Fibroblast of mammary gland (primary cell): Measurements from ENCODE around the gene COL15A1.

ENCODE experiments used
- DNase-seq: peaks from one replicate; pipeline ENCODE4 v3.0.0-alpha.2; 2010; ENCODE audit warnings: low read depth
- H3K4me3 ChIP-seq: 2 replicates; pipeline ENCODE4 v1.5.1; 2011; ENCODE audit warnings: low read depth, mild to moderate bottlenecking, low read length, moderate library complexity; ENCODE audit not compliant: control insufficient read depth
- TF ChIP-seq, protein P1 (sequence below): conservative IDR thresholded peaks from 2 replicates; pipeline ENCODE4 v1.5.1; 2011; ENCODE audit warnings: low read depth, low read length, inconsistent platforms; ENCODE audit not compliant: control insufficient read depth, insufficient read depth

COL15A1 gene

DNA sequence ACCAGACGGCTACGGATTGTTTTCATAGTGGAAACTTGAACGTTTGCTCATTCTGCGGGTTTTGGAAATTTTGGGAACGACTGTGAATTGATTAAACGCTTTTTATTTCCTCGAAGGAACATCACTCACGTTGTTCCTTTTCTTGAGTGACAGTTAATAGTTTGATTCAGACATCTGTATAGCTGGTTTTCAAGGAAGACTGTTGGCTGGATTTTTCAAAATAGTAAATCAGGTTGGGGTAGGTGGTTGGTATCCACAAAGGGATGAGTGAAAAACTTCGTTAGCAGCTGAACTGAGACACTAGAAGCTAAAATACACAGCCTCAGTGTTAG, 162.3 kb downstream of the COL15A1 start:
- H3K4me3 ChIP-seq, result peak overlapping the region; percentile 73
- DNase-seq, result no peak
- TF ChIP-seq, protein P1, sequence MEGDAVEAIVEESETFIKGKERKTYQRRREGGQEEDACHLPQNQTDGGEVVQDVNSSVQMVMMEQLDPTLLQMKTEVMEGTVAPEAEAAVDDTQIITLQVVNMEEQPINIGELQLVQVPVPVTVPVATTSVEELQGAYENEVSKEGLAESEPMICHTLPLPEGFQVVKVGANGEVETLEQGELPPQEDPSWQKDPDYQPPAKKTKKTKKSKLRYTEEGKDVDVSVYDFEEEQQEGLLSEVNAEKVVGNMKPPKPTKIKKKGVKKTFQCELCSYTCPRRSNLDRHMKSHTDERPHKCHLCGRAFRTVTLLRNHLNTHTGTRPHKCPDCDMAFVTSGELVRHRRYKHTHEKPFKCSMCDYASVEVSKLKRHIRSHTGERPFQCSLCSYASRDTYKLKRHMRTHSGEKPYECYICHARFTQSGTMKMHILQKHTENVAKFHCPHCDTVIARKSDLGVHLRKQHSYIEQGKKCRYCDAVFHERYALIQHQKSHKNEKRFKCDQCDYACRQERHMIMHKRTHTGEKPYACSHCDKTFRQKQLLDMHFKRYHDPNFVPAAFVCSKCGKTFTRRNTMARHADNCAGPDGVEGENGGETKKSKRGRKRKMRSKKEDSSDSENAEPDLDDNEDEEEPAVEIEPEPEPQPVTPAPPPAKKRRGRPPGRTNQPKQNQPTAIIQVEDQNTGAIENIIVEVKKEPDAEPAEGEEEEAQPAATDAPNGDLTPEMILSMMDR, result no peak

DNA sequence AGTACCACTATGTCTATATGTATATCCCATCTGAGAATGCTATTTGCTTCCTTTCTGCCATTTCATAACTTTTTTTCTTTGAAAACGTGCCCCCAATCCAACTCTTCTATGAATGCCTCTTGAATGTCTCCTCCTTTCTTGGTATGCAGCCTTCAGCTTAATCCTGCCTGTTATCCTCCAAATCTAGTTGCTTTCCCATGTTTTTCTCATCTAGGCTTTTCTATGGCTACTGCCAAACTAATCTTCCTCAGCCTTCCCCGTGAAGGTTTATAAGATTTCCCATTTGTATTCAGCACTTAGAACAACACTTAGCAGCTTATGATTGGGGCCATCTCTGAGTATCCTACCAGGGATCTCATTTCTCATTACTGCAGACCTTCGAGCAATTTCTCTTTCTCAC, 163.7 kb downstream of the COL15A1 start:
- TF ChIP-seq, protein P1, result no peak
- DNase-seq, result no peak
- H3K4me3 ChIP-seq, result no peak overlapping the region

DNA sequence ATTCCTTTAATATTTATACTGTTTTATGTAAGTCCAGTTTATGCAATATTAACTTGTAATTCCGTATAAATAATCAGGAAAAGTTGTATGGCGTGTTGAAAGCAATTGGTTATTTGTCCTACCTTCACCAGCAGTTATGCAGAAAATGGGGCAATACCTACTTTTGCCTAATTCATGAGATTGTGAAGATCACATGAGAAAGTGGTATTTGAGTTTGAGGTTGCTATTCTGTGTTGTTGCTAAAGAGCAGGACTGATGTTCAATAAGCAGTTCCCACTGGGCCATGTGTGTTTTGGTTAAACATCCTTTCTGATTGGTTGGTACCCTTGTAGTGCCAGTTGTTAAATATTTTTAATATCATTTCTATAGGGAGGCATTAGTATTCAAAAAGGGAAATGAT, 164.4 kb downstream of the COL15A1 start:
- H3K4me3 ChIP-seq, result no peak overlapping the region
- DNase-seq, result no peak
- TF ChIP-seq, protein P1, result no peak

DNA sequence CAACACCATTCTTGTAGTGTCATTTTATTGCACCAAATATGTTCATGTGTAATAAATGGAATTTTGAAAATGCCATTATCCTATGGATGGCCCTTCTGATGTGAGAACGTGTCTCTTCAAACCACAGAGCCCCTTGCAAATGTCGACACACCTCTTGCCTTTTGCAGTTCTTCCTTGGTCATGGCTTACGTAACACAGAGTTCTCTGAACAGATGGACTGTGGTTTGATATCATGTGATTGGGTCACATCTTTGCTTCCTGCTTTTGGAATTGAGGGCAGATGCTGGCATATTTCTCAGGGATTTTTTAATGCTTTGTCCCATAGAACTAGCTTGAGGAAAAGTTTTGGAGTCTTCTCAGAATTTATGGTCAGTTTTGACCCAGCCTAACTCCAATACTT, 165.8 kb downstream of the COL15A1 start:
- no peak overlapping the region for H3K4me3 ChIP-seq
- peak; percentile 85 for DNase-seq
- TF ChIP-seq, protein P1, result no peak

DNA sequence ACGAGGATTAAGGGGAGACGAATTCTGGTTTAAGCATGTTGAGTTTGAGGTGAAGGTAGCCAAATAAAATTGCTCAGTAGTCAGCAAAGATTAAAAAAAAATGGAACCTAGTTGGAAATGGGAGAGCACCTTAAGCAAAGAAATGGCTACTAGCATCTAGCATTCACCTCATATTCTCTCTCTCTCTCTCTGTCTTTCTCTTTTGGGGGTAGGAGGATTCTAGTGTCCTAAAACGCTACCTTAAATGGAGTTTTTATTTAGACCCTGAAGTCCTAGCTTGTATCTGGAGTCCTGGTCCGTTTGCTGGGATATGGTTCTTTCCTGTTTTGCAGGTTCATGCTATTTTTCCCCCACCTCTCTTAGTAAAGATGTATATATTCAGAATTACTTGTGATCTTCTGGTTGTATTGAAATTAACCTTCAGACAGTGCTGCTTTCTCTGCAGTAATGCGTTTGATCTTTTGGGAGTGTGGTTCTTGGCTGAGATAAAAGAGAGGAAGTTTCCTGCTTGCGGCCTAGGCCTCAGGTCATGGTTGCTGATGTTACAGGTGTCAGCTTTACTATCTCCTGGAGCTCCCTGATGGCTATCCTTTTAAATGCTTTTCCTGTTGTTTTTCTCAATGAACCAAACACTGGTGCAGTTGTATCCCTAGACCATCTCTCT, 169.2 kb downstream of the COL15A1 start:
- DNase-seq, result no peak
- TF ChIP-seq, protein P1, result no peak
- H3K4me3 ChIP-seq, result no peak overlapping the region

DNA sequence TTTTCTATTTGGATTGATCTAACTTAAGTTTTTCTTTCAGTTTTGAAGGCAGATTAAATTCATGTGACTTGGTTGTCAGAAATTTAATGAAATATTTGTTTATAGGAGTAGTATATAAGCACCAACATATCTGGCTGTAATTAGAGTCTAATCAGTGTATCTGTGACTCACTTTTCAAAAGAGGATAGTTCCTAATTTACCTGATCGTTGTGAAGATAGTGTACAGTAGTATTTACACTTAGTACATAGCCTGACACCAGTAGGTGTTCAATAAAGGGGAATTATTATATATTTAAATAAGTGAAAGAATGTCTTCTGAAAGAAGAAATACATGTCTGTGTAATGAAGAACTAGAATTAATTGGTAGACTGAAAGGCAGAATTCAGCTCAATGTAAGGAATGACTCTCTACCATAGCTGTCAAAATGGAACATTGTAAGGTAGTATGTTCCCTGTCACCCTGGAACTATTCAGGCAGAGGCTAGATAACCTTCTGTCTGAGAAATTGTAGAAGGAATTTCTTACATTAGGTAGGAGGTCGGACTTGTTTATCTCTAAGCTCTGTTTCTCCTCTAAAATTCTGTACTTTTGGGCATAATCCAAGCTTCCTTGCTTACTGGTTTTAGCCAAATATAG, 169.8 kb downstream of the COL15A1 start:
- TF ChIP-seq, protein P1, result no peak
- H3K4me3 ChIP-seq, result no peak overlapping the region
- no peak for DNase-seq

DNA sequence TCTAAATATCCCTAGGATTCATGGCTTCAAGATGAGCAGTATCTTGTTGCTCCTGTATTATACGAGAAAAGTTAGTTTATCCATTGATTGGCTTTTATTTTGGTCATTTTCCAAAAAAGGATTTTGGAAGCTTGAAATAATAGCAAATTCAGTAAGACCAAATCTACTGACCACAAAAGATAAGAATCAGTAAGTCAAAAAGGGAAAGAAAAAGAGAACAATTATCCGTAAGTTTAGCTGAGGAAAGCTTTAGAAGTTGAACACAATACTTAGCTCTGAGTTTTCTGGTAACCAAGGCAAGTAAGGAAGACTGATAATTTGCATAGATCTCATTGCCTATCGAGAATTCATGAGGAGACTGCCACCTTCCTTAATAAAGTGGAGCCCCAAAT, 170.3 kb downstream of the COL15A1 start:
- H3K4me3 ChIP-seq, result no peak overlapping the region
- no peak for DNase-seq
- TF ChIP-seq, protein P1, result no peak
